Measurements from ENCODE around the gene ABHD17C. TPM values are rescaled to one million over a fixed set of nuclear protein-coding genes. Genes with fewer than 3 reads are reported as not detected.

ABHD17C gene
- total and polyA plus RNA-seq, 2 of the 8 experiments (the other 6 are each of a cell fraction or from before 2014, with no cell fraction given) = 20.2 to 29.8 TPM

DNA sequence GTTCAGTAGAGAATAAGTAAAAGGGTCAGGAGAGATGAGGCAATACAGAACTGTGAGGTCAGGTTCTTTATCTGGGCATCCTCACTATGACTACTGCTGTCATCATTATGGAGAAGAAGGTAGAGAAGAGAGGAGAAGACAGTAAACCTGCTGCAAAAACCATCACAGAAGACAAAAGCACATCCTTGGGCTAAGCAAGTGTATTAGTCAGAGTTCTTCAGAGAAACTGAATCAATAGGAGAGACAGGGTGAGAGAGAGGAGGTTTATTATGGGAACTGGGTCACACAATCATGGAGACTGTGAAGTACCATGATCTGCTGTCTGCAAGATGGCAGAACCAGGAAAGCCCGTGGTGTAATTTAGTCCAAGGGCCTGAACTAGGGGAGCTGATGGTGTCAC is 9.5 kb upstream of the ABHD17C start:
- no peak overlapping the region for H3K23ac ChIP-seq (ENCODE audit: insufficient read length)
- H3K36me3 ChIP-seq (ENCODE audit: control insufficient read depth in 2 of 4, insufficient read depth in 4 of 4, low read length in 3 of 4) = no peaks in the 10 kb centered on the region
- no peaks in the 10 kb centered on the region for H3K79me1 ChIP-seq (ENCODE audit: low read depth, low read length)
- H4K8ac ChIP-seq (ENCODE audit: extremely low read depth, insufficient read depth, low read length) = no peak overlapping the region
- ChIA-PET CTCF (ENCODE audit: partially characterized antibody) (interaction anchor here (1.4 to 2.1 kb wide), 2 partner anchors 17 to 91 kb away, joined by 3 to 6 read pairs; no protein-coding TSS in a partner anchor), POLR2A (ENCODE audit: partially characterized antibody) (interaction anchor here (1.4 kb wide), 1 partner anchor 9 kb away, joined by 3 read pairs; the partner anchor contains the start of gene ABHD17C)
- H3K79me2 ChIP-seq (ENCODE audit: control insufficient read depth in 1 of 2, insufficient read depth in 2 of 2, low read length in 2 of 2) = no peaks in the 10 kb centered on the region
- H3K9ac ChIP-seq (replicated peaks in 1 of 4; ENCODE audit: extremely low read depth in 1 of 4, low read depth in 3 of 4, low read length in 3 of 4) = no peak overlapping the region
- H2BK15ac ChIP-seq (ENCODE audit: low read length) = no peak overlapping the region
- H2BK120ac ChIP-seq (replicated peaks; ENCODE audit: low read depth, low read length) = no peak overlapping the region
- H2BK20ac ChIP-seq (ENCODE audit: low read length) = no peak overlapping the region
- no peak overlapping the region for H3K18ac ChIP-seq (ENCODE audit: extremely low read depth, low read length)
- H4K20me1 ChIP-seq (replicated peaks in 1 of 2; ENCODE audit: control insufficient read depth in 1 of 2, insufficient read depth in 2 of 2, low read length in 2 of 2) = no peaks in the 10 kb centered on the region
- H2AFZ ChIP-seq (ENCODE audit: low read length) = no peak overlapping the region
- H2AK5ac ChIP-seq (ENCODE audit: low read depth, low read length) = no peak overlapping the region
- H4K91ac ChIP-seq (replicated peaks; ENCODE audit: insufficient read length, low read length) = no peak overlapping the region
- H3K9me3 ChIP-seq (ENCODE audit: insufficient read depth in 2 of 2, low read depth in 1 of 2, low read length in 1 of 2) = 0 out of 4 replicates have a peak, but pooled peaks cover 0 to 4% of the 10 kb centered on the region in 2 experiments
- H3K4me1 ChIP-seq (replicated peaks in 1 of 4; ENCODE audit: control insufficient read depth in 3 of 4, insufficient read depth in 4 of 4, low read length in 3 of 4) = no peaks in the 10 kb centered on the region
- WGBS, 2 experiments (ENCODE audit: extremely low coverage in 1 of 2, insufficient coverage in 1 of 2, insufficient read length in 1 of 2, insufficient replicate concordance in 2 of 2, low coverage in 1 of 2, low lambda C conversion rate in 2 of 2, missing lambda C conversion rate in 1 of 2) = 93% methylated on average over 1 of the region's 1 CpG; no CpG with 5 or more reads in 1 of the 2 experiments
- no peak overlapping the region for H4K5ac ChIP-seq (ENCODE audit: insufficient read length, low read depth, low read length)
- no peak overlapping the region for H3K4me2 ChIP-seq (ENCODE audit: insufficient read depth in 1 of 2, low read depth in 2 of 2, low read length in 2 of 2)
- no peak overlapping the region for H2BK12ac ChIP-seq (ENCODE audit: low read depth, low read length)
- no peak overlapping the region for H3K4me3 ChIP-seq (ENCODE audit: extremely low read depth in 1 of 4, insufficient read depth in 2 of 4, low read depth in 3 of 4, low read length in 4 of 4)
- no peaks in the 10 kb centered on the region for H3K27me3 ChIP-seq (replicated peaks in 1 of 4; ENCODE audit: control insufficient read depth in 3 of 4, extremely low read depth in 1 of 4, insufficient read depth in 3 of 4, low read length in 3 of 4)
- DNase-seq (ENCODE audit: low read depth in 1 of 2, low spot score in 2 of 2) = no peak
- no peak overlapping the region for H2BK5ac ChIP-seq (ENCODE audit: low read depth, low read length)
- H3K23me2 ChIP-seq (ENCODE audit: low read depth, low read length) = no peaks in the 10 kb centered on the region
- H3K14ac ChIP-seq (ENCODE audit: insufficient read length) = no peak overlapping the region
- no peak overlapping the region for H3K4ac ChIP-seq (replicated peaks; ENCODE audit: insufficient read length, low read depth, low read length)
- no peak overlapping the region for H3K27ac ChIP-seq (ENCODE audit: low read depth, low read length)
- no peak overlapping the region for H3K56ac ChIP-seq (replicated peaks; ENCODE audit: insufficient read length, low read depth, low read length)
- FAIRE-seq = no peak
- TF ChIP-seq TCF12 (IDR thresholded peaks at IDR 0.05; ENCODE audit: low read depth, low read length) (no peak), TBP (IDR thresholded peaks at IDR 0.05; ENCODE audit: low read depth, low read length) (no peak), GTF2F1 (IDR thresholded peaks at IDR 0.05; ENCODE audit: borderline replicate concordance, low read depth, low read length) (no peak), ZNF274 (IDR thresholded peaks at IDR 0.05; ENCODE audit: borderline replicate concordance, extremely low read depth, low read length) (no peak), CBX5 (IDR thresholded peaks at IDR 0.05; ENCODE audit: low read depth, low read length) (no peak), POLR2A (IDR thresholded peaks at IDR 0.05; ENCODE audit: control extremely low read depth in 1 of 2, low read depth in 2 of 2, low read length in 2 of 2) (no peak), ATF3 (IDR thresholded peaks at IDR 0.05; ENCODE audit: insufficient read depth, low read depth, low read length) (no peak)
- TF ChIP-seq, protein P1, sequence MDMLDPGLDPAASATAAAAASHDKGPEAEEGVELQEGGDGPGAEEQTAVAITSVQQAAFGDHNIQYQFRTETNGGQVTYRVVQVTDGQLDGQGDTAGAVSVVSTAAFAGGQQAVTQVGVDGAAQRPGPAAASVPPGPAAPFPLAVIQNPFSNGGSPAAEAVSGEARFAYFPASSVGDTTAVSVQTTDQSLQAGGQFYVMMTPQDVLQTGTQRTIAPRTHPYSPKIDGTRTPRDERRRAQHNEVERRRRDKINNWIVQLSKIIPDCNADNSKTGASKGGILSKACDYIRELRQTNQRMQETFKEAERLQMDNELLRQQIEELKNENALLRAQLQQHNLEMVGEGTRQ (IDR thresholded peaks at IDR 0.05; ENCODE audit: low read length) = no peak
- TF ChIP-seq, protein P2, sequence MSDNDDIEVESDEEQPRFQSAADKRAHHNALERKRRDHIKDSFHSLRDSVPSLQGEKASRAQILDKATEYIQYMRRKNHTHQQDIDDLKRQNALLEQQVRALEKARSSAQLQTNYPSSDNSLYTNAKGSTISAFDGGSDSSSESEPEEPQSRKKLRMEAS (IDR thresholded peaks at IDR 0.05) = no peak
- TF ChIP-seq, protein P3, sequence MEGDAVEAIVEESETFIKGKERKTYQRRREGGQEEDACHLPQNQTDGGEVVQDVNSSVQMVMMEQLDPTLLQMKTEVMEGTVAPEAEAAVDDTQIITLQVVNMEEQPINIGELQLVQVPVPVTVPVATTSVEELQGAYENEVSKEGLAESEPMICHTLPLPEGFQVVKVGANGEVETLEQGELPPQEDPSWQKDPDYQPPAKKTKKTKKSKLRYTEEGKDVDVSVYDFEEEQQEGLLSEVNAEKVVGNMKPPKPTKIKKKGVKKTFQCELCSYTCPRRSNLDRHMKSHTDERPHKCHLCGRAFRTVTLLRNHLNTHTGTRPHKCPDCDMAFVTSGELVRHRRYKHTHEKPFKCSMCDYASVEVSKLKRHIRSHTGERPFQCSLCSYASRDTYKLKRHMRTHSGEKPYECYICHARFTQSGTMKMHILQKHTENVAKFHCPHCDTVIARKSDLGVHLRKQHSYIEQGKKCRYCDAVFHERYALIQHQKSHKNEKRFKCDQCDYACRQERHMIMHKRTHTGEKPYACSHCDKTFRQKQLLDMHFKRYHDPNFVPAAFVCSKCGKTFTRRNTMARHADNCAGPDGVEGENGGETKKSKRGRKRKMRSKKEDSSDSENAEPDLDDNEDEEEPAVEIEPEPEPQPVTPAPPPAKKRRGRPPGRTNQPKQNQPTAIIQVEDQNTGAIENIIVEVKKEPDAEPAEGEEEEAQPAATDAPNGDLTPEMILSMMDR (IDR thresholded peaks at IDR 0.05; ENCODE audit: control extremely low read depth in 1 of 3, insufficient read depth in 1 of 3, low read depth in 1 of 3, low read length in 3 of 3) = no peak

All from H1 (cell line).